Liver (tissue), 9 donors: Measurements from ENCODE around the gene CPNE4. TPM values are rescaled to one million over a fixed set of nuclear protein-coding genes. Genes with fewer than 3 reads are reported as not detected.
"Not testable (repeated sequence)": the region's sequence is repeated elsewhere in the genome, so short reads cannot be mapped to it uniquely, and the experiment has no call there.

Source experiments
- DNase-seq: peaks from one replicate; pipeline ENCODE4 v3.0.0-alpha.2; 2017; ENCODE audit warnings: low spot score
- H3K27ac ChIP-seq, 2 donors: one replicate each; pipeline ENCODE4 v1.7.0; 2013; ENCODE audit warnings: inconsistent platforms in 2 of 2, low read length in 2 of 2, control low read depth in 1 of 2, low read depth in 1 of 2, mild to moderate bottlenecking in 1 of 2
- H3K27me3 ChIP-seq, 4 donors: one replicate each; pipeline versions ENCODE4 v1.6.1 to v1.7.0; 2013; ENCODE audit warnings: low read length in 3 of 4, inconsistent platforms in 1 of 4, mild to moderate bottlenecking in 1 of 4, moderate library complexity in 1 of 4; ENCODE audit not compliant: control insufficient read depth in 4 of 4, insufficient read depth in 4 of 4
- H3K36me3 ChIP-seq, 4 donors: one replicate each; pipeline versions ENCODE4 v1.6.1 to v1.7.0; 2013; ENCODE audit warnings: low read length in 3 of 4, mild to moderate bottlenecking in 3 of 4, low read depth in 1 of 4, moderate library complexity in 1 of 4; ENCODE audit not compliant: control insufficient read depth in 4 of 4, insufficient read depth in 3 of 4
- H3K4me1 ChIP-seq, 4 donors: one replicate each; pipeline versions ENCODE4 v1.6.1 to v1.7.0; 2013; ENCODE audit warnings: low read length in 3 of 4, mild to moderate bottlenecking in 3 of 4, moderate library complexity in 1 of 4; ENCODE audit not compliant: control insufficient read depth in 4 of 4, insufficient read depth in 4 of 4
- H3K4me3 ChIP-seq, 3 donors: one replicate each; pipeline versions ENCODE4 v1.6.1 to v1.7.0; 2013; ENCODE audit warnings: low read length in 3 of 3, control low read depth in 1 of 3, low read depth in 1 of 3, mild to moderate bottlenecking in 1 of 3
- H3K9ac ChIP-seq, 2 donors: one replicate each; pipeline ENCODE4 v1.7.0; 2013; ENCODE audit warnings: low read length in 2 of 2, mild to moderate bottlenecking in 2 of 2, moderate library complexity in 2 of 2, control low read depth in 1 of 2, low read depth in 1 of 2
- H3K9me3 ChIP-seq, 4 donors: one replicate each; pipeline versions ENCODE4 v1.6.1 to v1.7.0; 2013; ENCODE audit warnings: low read length in 3 of 4; ENCODE audit not compliant: control insufficient read depth in 4 of 4
- ATF3 ChIP-seq: IDR thresholded peaks from 2 replicates; pipeline ENCODE4 v1.6.1; 2016; ENCODE audit warnings: antibody characterized with exemption
- CTCF ChIP-seq: fragments of 150-350 bp; IDR thresholded peaks from 2 replicates; pipeline ENCODE4 v1.5.1; 2017; ENCODE audit warnings: improper control_type of control experiment, low read depth, low read length; ENCODE audit not compliant: missing input control
- EGR1 ChIP-seq, 2 donors: IDR thresholded peaks; 2 replicates each; pipeline ENCODE4 v1.6.1; 2016 to 2018; ENCODE audit warnings: antibody characterized with exemption in 2 of 2, low read depth in 2 of 2
- FOXA1 ChIP-seq: IDR thresholded peaks from 2 replicates; pipeline ENCODE4 v1.6.1; 2016; ENCODE audit warnings: antibody characterized with exemption
- FOXA2 ChIP-seq: IDR thresholded peaks from 2 replicates; pipeline ENCODE4 v1.6.1; 2016; ENCODE audit warnings: antibody characterized with exemption
- GABPA ChIP-seq, 2 donors: IDR thresholded peaks in 1 of 2; conservative IDR thresholded peaks in 1 of 2; 2 replicates each; pipeline ENCODE4 v1.6.1; 2016; ENCODE audit warnings: antibody characterized with exemption in 2 of 2, mild to moderate bottlenecking in 1 of 2, moderate library complexity in 1 of 2
- HNF4A ChIP-seq, 2 donors: conservative IDR thresholded peaks; 2 replicates each; pipeline ENCODE4 v1.6.1; 2016; ENCODE audit warnings: antibody characterized with exemption in 2 of 2, mild to moderate bottlenecking in 2 of 2
- HNF4G ChIP-seq: IDR thresholded peaks from 2 replicates; pipeline ENCODE4 v1.6.1; 2016; ENCODE audit warnings: antibody characterized with exemption
- JUND ChIP-seq, 2 donors: IDR thresholded peaks; 2 replicates each; pipeline ENCODE4 v1.6.1; 2016; ENCODE audit warnings: antibody characterized with exemption in 2 of 2
- MAX ChIP-seq: IDR thresholded peaks from 2 replicates; pipeline ENCODE4 v1.6.1; 2016; ENCODE audit warnings: antibody characterized with exemption
- NR2F2 ChIP-seq: IDR thresholded peaks from 2 replicates; pipeline ENCODE4 v1.6.1; 2016; ENCODE audit warnings: antibody characterized with exemption
- RAD21 ChIP-seq, 2 donors: IDR thresholded peaks; 2 replicates each; pipeline ENCODE4 v1.6.1; 2016; ENCODE audit warnings: antibody characterized with exemption in 2 of 2, mild to moderate bottlenecking in 2 of 2
- REST ChIP-seq: IDR thresholded peaks from 2 replicates; pipeline ENCODE4 v1.6.1; 2016; ENCODE audit warnings: antibody characterized with exemption, mild to moderate bottlenecking
- RXRA ChIP-seq, 2 donors: IDR thresholded peaks; 2 replicates each; pipeline ENCODE4 v1.6.1; 2017 to 2018; ENCODE audit warnings: antibody characterized with exemption in 2 of 2, mild to moderate bottlenecking in 1 of 2
- SP1 ChIP-seq: IDR thresholded peaks from 2 replicates; pipeline ENCODE4 v1.6.1; 2018; ENCODE audit warnings: antibody characterized with exemption, mild to moderate bottlenecking
- TAF1 ChIP-seq: conservative IDR thresholded peaks from 2 replicates; pipeline ENCODE4 v1.6.1; 2016; ENCODE audit warnings: antibody characterized with exemption, mild to moderate bottlenecking
- YY1 ChIP-seq: IDR thresholded peaks from 2 replicates; pipeline ENCODE4 v1.6.1; 2016; ENCODE audit warnings: antibody characterized with exemption, mild to moderate bottlenecking
- ZBTB33 ChIP-seq: IDR thresholded peaks from 2 replicates; pipeline ENCODE4 v1.6.1; 2016; ENCODE audit warnings: antibody characterized with exemption
- WGBS: extraction: QIAGEN DNeasy Blood & Tissue Kit; methylation state at CpG from one replicate; pipeline ENCODE4 v1.1.7; 2013; 5-methylcytosine and 5-hydroxymethylcytosine counted together
- polyA plus RNA-seq, 2 donors: library from polyadenylated mRNA; stranded (reverse) in 1 of 2; unstranded in 1 of 2; fragments of 200-250 nt in 1 of 2; fragments of >200 nt in 1 of 2; fragmentation: Nextera tagmentation in 1 of 2; extraction: Ambion mirVana in 1 of 2; gene quantifications; one replicate each; pipeline versions ENCODE4 v1.2.1 to v1.2.3, GENCODE V29; 2013 to 2015
- total RNA-seq, 2 donors: library from RNA; depleted of rRNA; stranded (reverse); fragments of >200 nt; gene quantifications; one replicate each; pipeline ENCODE4 v1.2.3, GENCODE V29; 2014
- donor health status: healthy.
- donor health status: healthy.
- donor health status: healthy.
- donor health status: healthy.
- donor health status: healthy.

Gene CPNE4
- total and polyA plus RNA-seq, 4 donors, result under 0.01 to 0.03 TPM; not detected in 2

GRCh38 chr3:131486545-131486944, 548.3 kb downstream of the CPNE4 start:
- 94% methylated on average over 3 of the region's 3 CpGs for WGBS
- H3K36me3 ChIP-seq, result peaks cover 2 to 36% (median 13%) of the 10 kb centered on the region in 4 donors
- not testable (repeated sequence) for DNase-seq, H3K4me1 ChIP-seq, H3K9ac ChIP-seq, H3K27me3 ChIP-seq, H3K27ac ChIP-seq, H3K4me3 ChIP-seq, H3K9me3 ChIP-seq

- H3K4me3 ChIP-seq, result no peak overlapping the region
- H3K9me3 ChIP-seq, result no peaks in the 10 kb centered on the region
- H3K27me3 ChIP-seq, result no peaks in the 10 kb centered on the region
- DNase-seq, result no peak
- no peak overlapping the region for H3K27ac ChIP-seq
- peaks cover 2 to 37% (median 13%) of the 10 kb centered on the region in 4 donors for H3K36me3 ChIP-seq
- 97% methylated on average over 1 of the region's 1 CpG for WGBS
- no peaks in the 10 kb centered on the region for H3K4me1 ChIP-seq
- TF ChIP-seq MAX (no peak), ATF3 (no peak), RAD21 (IDR thresholded peaks at IDR 0.05) (no peak), YY1 (no peak), JUND (IDR thresholded peaks at IDR 0.05) (no peak), EGR1 (IDR thresholded peaks at IDR 0.05; ENCODE audit: low read depth in 2 of 2) (no peak), REST (no peak), ZBTB33 (no peak), HNF4G (no peak), GABPA (IDR thresholded peaks at IDR 0.05 in 1 of 2, conservative IDR thresholded peaks at IDR 0.05 in 1 of 2) (no peak), TAF1 (no peak), RXRA (IDR thresholded peaks at IDR 0.05) (no peak), CTCF (no peak), FOXA1 (no peak), HNF4A (conservative IDR thresholded peaks at IDR 0.05) (no peak), NR2F2 (no peak), FOXA2 (no peak), SP1 (no peak)
- no peak overlapping the region for H3K9ac ChIP-seq
These were observed 549.7 kb downstream of the CPNE4 start for GRCh38 chr3:131485119-131485518.
